ENCODE data around the gene CORO2A.
"Not testable (repeated sequence)": the region's sequence is repeated elsewhere in the genome, so short reads cannot be mapped to it uniquely, and the experiment has no call there.

Gene CORO2A

DNA sequence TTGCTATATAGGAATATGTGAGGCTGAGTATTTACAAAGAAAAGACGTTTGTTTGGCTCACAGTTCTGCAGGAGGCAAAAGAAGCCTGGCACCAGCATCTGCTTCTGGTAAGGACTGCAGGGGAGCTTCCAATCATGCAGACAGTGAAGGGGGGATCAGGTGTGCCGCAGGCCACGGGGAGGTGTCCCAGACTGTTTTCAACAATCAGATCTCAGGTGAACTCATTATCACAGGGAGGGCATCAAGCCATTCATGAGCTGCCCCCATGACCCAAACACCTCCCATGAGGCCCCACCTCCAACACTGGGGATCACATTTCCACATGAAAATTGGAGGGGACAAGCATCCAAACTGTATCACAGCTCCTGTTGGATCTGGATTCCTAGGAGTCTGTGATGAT is 43.0 kb downstream of the CORO2A start:
- DNase-seq, result no peak
- intact Hi-C loops (cut with DNase I), result no loop called here

DNA sequence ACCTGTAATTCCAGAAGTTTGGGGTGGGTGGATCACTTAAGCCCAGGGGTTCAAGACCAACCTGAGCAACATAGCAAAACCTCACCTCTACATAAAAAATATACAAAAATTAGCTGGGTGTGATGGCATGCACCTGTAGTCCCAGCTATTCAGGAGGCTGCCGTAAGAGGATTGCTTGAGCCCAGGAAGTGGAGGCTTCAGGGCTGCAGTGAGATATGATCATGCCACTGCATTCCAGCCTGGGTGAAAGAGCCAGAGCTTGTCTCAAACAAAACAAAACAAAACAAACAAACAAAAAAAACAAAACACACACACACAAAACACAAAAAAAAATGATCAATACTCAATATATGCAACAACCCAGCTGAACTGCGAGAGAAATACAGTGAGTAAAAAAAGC is 44.0 kb downstream of the CORO2A start:
- DNase-seq, result no peak
- intact Hi-C loops (cut with DNase I), result no loop called here

DNA sequence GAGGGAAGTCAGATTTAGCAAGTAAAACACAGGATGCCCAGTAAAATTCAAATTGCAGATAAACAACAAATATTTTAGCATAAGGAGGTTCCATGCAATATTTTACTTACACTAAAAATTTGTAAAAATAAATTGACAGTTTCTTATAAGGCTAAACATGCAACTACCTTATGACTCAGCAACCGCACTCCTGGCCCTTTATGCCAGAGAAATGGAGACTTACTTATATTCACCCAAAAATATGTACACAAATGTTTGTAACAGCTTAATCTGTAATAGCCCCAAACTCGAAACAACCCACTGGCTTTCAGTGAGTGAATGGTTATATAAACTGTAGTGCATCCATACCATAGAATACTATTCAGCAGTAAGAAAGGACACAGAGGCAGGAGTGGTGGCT is 44.9 kb downstream of the CORO2A start:
- intact Hi-C loops (cut with DNase I), result no loop called here
- DNase-seq, result no peak

DNA sequence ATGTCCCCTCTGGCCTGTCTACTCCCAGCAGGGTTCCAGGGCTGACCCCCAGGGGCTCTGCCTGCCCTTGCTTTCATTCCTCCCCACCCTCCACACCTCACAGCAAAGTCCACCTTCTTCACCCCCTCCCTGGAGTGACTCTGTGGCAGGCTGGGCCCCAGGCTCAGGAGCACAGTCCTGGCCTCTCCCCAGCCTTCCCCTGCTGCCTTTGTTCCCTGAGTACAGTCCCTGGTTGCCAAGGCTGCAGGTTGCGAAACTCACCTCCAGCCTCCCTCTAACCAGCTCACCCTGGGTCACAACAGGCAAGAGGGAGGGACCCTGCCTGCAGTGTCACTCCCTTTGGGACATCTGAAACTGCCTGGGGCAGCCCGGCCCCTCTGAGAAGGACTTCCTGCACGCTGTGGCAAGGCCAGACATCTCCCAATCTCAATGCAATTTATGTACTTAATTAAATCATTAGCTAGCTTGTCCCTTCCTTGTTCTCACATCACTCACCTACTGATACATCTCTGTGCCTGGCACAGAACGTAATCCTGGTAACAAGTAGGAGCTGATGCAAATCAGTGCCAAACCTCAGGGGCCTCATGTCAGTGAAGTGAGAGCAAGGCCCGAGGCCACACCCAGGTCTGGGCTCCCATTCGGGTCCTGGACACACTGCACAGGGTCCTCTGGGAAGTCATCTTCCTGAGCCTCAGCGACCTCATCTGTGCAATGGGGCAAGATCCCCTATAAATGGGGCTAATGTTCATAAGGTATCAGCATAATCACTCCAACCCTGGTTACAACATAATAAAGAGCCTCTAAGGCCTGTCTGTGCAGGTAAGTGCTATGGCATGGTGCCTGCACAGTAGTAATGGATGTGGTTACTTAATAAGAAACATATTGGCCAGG is 46.1 kb downstream of the CORO2A start:
- intact Hi-C loops (cut with DNase I), result no loop called here
- peak in 2 of 10 donors; percentile 59 to 72 for DNase-seq

DNA sequence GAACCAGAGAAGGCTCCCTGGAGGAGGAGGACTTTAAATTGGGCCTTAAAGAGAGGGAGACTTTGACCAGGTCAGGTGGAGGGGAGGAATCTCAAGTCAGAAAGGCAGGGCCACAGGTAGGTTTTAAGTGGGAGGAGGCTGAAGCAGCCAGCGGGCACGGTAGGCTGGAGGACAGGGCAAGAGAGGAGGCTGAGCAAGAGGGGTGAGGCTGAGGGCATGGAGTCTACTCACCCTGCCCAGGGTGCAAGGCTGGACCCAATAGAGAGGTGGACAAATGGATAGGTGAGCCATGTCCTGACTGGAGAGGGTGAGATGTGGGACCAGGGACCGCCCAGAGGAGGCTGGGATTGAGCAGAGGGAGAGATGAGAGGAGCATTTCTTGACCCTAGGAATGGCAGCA is 47.8 kb downstream of the CORO2A start:
- DNase-seq, result peak in 2 of 10 donors; percentile 36 to 59
- intact Hi-C loops (cut with DNase I), result no loop called here

DNA sequence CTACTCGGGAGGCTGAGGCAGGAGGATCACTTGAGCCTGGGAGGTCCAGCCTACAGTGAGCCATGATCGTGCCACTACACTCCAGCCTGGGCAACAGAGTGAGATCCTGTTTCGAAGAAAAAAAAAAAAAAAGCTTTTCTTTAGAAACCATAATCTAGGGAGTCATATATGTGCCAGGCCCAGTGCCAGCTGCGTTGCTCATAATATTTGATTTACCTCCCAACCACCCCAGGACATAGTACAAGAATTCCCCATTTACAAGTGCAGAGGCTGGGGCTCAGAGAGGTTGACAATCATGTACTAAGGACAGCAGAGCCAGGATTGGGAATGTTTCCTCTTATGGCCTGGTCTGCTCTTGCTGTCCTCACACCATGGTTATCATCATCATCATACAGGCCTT is 48.4 kb downstream of the CORO2A start:
- peak in 1 of 10 donors; percentile 34 for DNase-seq
- intact Hi-C loops (cut with DNase I), result no loop called here

DNA sequence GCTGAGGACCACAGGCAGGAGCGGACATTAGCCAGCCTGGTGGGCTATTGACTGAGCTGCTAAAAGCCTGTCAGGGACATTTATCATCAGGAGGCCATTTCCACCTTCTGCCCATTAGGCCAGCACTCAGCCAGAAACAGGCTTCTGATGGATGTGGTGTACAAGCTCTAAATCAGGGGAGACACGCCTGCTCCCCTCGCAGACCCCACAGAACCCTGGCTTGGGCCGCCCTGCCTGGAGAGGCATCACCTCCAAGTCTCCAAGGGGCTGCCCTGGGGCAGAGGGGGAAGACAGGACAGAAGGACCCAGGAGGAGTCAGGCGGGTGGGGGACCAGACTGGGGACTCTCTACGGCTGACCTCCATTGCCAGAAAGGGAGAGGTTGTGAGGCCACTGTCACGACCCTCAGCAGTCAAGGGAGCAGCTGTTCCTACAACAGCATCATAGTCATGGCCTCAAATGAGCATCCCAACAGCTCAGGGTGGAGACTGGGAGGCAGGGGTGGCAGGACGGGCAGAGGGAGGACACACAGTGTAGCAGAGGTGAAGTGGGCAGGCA is 49.4 kb downstream of the CORO2A start:
- DNase-seq, result peak in 2 of 10 donors; percentile 55 to 70
- intact Hi-C loops (cut with DNase I), result no loop called here

DNA sequence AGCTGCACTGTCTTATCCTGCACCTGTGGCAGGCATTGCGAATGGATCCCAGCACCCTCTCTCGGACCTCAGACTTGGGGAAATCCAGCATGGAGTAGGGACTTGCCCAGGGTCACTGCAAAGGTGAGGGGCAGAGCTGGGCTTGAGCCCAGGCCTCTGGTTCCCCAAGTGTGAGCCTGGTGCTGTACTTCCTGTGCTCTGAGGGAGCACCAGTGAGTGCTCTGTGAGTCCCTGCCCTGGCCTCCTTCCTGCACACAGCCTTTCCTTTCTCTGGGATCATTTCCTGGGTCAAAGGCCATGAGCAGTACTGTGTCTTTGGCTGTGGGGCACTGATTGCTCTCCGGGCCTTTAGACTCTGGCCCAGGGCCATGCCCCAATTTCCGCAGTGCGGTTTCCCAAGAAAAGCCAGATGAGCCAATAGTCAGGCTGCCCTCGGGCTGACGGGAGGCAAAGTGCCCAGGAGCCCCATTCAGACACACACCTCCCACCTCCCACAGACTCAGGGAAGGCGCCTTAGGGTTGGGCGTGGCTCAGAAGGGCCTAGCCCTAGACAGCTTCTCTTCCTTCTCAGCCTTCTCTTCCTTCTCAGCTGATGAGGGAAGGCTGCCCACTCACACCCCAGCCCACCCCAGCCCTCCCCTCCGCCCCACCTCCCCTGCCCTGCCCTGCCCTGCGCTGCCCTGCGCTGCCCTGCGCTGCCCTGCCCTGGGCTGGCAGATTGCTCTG is 50.1 kb downstream of the CORO2A start:
- intact Hi-C loops (cut with DNase I), result no loop called here
- DNase-seq, result peak in 3 of 10 donors; percentile 29 to 87 (median 81)

DNA sequence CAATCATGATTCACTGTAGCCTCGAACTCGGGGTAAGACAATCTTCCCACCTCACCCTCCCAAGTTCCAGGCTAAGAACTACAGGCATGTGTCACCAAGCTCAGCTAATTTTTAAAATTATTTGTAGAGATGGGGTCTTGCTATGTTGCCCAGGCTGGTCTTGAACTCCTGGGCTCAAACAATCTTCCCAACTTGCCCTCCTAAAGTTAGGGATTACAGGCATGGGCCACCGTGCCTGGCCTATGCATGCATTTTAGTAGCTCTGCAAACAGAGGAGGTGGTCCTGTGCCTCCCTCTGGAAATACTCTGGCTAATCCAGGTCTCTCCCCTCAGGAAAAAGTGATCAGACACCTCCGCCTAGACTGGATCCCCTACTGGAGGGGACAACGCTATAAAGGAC is 51.9 kb downstream of the CORO2A start:
- intact Hi-C loops (cut with DNase I), result no loop called here
- peak in 1 of 10 donors; percentile 35 for DNase-seq

DNA sequence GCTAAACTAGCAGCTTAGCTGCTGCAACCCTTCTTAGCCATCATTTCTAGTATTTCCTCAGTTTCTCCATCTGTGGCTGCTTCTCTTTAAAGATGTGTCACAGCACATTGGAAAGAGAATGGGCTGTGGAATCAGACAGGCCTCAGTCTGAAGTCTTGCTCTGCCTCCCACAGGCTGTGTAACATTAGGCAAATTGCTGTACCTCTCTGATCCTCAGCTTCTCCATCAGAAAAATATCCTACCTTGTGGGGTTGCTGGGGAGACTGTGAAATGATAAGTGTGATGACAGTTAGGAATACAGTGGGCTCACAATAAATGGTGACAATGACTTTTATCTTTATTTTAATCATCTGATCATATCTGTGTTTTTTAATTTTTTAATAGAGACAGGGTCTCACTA is 55.9 kb downstream of the CORO2A start:
- DNase-seq, result no peak
- intact Hi-C loops (cut with DNase I), result no loop called here

DNA sequence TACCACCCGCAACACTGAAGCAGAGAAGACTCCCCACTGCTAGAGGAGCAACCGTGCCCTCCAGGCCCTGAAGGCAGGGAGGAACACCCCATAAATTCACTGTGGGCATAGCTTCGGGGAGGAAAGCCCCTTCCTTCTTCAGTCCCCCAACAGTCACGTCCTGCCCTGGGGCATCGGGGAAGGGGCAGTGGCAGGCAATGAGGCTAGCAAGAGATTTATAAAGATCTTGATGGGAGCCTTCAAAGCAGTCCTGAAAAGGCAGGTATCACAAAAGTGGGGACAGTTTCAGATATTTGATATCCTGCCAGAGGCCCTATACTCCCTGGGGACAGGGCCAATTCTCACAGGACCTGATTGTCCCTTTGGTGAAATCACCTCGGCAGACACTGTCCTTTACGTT is 56.5 kb downstream of the CORO2A start:
- intact Hi-C loops (cut with DNase I), result no loop called here
- DNase-seq, result peak in 1 of 10 donors; percentile 62

DNA sequence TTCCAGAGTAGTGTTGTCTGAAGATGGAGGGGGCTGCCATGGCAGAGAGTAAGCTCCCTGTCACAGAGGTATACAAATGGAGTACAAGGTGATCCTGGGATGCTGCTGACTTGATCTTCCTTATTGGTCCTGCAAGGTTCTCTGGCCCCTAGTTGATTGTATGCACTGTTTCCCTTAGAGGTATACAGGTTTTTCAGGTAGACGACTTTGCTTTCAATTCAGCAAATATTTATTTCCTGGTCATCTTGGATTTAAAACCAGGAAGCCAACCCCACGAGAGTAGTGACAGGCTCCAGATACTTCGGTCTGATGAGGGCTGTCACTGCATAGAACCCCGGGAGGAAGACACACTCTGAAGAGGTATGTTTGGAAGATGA is 56.9 kb downstream of the CORO2A start:
- no peak for DNase-seq
- intact Hi-C loops (cut with DNase I), result no loop called here

DNA sequence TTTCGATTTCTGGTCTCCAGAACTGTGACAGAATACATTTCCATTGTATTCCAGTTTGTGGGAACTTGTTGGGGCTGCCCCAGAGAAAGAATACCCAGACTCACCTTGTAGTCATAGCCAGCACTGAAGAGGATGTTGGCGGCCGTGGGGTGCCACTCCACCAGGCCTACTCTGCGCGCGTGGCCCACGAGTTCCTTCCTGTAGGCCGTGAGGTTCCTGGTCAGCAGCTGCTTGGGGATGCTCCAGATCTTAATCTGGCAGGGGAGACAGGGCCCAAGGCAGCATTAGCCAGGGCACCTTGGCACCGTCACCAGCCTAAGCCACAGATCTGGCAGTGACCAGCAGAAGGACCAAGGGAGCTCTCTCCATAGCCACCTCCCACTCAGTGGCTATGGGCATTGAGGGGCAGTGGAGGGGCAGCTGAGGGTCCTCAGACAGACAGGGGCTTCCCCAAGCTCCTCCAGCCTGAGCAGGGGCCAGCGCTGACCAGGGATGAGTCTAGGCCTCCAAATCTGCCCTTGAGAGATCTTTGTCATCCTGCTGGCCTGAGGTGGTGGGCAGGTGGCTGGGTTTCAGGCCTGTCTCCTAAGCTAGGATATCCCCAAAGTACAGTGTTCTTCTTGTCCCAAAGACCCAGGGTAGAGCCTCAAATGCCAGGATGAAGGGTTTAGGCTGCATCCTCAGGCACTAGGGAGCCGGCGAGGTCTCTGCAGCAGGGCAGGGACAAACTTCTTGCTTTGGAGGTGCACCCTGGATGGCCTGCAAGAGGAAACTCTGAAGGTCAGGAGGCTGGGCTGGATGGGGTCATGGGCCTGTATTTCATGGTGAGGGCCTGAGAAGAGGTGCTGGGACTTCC is 57.5 kb downstream of the CORO2A start:
- intact Hi-C loops (cut with DNase I), result no loop called here
- DNase-seq, result peak in 1 of 10 donors; percentile 67

DNA sequence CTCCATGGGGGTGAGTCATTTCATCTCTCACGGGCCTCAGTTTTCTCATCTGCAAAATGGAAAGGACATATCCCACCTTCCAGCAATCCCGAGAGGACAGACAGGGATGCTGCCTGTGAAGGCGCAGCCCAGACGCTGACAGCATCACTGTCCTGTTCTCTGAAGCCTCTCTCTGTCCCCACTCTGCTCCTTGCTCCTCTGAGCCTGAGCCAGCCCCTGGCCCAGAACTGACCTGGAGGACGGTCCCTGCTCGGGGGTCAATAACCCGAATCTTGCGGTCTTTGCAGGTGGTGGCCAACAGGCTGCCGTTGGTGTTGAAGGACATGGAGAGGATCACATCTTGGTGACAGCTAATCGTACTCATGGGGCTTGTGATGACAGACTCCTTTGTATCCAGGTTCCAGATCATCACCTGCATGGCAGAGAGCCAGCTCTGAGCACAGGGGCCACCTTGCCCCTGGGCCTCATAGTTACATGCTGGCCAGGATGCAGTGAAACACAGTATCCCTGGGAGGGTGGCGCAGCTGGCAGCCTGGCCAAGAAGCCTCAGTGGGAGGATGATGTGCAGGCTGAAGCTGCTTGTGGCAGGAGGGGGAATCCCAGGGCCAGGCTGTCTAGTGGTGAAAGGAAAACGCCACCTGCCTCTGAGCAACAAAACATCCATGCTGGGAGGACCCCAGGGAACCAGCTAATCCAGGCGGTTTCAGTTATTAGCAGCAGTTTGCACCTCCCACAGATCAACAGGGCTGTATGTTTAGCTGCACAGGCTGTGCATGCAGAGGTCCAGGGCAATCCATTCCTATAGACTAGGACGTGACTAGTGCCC is 59.4 kb downstream of the CORO2A start:
- intact Hi-C loops (cut with DNase I), result no loop called here
- peak in 1 of 10 donors; percentile 57 for DNase-seq

DNA sequence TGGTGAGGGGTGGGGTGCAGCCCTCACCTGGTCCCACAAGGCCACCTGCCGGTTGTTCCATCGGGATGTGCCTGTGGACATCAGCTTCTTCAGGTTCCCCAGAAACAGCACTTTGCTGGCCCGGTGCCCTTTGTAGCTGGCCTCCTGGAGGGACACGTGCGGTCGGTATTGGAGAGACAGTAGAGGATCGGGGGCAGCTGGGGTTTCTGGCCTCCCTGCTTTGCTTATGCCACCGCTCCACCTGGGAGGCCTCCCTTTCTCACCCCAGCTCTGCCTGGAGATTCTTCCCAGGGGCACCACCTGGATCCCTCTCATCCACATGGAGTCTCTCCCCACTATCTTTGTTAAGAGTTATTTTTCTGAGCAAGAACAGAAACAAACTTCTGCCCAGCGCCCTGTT is 60.3 kb downstream of the CORO2A start:
- DNase-seq, result no peak
- intact Hi-C loops (cut with DNase I), result no loop called here

DNA sequence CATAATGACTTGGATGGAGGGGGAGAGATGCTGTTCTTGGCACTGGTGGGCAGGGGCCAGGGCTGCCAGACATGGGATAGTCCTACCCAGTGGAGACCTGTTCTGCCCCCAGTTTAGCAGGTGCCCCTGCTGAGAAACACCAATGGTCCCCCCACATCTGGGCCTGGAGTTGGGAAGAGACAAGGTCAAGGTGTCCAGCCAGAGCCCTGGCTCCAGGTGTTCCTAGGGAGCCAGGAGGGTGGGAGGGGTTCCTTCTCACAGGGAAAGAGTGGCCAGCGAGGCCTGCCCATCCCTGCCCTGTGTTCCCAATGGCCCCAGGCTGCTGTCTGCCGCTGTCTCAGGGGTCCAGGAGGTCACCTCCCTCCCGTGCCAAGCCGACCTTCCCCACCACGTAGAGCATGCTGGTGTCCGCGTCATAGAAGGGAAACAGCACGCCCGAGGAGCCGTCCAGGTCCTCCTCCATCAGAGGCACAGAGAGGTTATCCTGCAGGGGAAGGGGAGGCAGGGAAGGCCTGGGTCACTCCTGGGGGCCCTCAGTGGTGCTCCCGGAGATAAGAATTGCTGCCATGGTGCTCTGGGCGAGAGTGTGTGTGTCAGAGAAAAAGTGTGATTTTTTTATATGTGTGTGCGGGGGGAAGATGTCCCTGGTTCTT is 61.7 kb downstream of the CORO2A start:
- DNase-seq, result no peak
- intact Hi-C loops (cut with DNase I), result no loop called here

DNA sequence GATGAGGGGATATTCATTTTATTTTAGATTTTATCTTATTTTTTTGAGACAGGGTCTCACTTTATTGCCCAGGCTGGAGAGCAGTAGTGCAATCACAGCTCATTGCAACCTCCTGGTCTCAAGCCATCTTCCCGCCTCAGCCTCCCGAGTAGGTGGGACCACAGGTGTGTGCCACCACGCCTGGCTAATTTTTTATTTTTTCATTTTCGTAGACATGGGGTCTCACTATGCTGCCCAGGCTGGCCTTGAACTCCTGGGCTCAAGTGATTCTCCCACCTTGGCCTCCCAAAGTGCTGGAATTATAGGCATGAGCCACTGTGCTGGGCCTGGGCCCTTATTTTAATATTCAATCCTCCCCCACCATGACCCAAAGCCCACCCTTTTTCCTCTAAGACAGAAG is 62.4 kb downstream of the CORO2A start:
- intact Hi-C loops (cut with DNase I), result not testable (repeated sequence)
- DNase-seq, result peak in 1 of 10 donors; percentile 33

DNA sequence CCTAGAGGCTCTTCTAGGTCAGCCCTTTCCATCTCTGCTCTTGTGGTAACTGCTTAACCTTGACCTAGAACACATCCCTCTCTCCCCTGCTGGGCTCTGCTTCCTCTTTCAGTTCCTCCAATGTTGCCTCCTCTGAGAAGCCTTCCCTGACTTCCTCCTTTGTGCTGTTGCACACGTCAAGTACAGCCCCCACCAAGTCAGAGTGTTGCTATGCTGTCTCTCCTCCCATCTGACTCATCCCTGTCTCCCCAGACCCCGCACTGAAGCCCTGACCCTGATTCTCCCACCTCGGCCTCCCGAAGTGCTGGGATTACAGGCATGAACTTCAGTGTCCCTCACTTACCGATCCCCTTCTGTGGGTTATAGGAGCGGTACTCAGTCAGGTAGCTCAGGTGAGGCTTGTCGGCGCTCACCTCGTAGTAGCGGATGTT is 63.0 kb downstream of the CORO2A start:
- intact Hi-C loops (cut with DNase I), result no loop called here
- DNase-seq, result peak in 2 of 10 donors; percentile 38 to 79

DNA sequence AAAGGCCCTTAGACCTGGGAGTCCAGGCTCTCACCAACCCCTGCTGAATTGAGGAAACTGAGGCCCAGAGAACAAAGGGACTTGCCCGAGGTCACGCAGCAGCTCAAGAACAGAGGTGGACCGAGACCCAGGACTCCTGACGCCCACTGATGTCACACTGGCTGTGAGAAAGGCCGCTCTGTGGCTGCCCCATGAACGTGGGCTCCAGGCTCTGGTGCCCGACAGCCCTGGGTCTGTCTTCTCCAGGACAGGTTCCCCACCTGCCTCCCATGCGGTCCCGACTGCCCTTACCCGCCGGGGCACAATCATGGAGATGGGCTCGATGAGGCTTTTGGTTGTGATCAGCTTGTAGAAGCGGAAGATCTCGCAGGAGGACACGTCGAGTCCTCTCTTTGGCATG is 64.1 kb downstream of the CORO2A start:
- intact Hi-C loops (cut with DNase I), result no loop called here
- peak in 2 of 10 donors; percentile 54 to 74 for DNase-seq
